Immature natural killer cell (primary cell): ENCODE measurements around the gene DYNC1H1. TPM values are rescaled to one million over a fixed set of nuclear protein-coding genes. Genes with fewer than 3 reads are reported as not detected.

Experiments used
- DNase-seq, 3 donors: peaks; one replicate each; pipeline ENCODE4 v3.0.0; 2022; ENCODE audit warnings: mixed read lengths in 1 of 3
- H3K27ac Mint-ChIP-seq, 6 donors: one replicate each; pipeline ENCODE4 v1.8.0; 2020; ENCODE audit warnings: mixed read lengths in 6 of 6, mild to moderate bottlenecking in 5 of 6, inconsistent platforms in 4 of 6, moderate library complexity in 3 of 6
- H3K27me3 Mint-ChIP-seq, 3 donors: one replicate each; pipeline ENCODE4 v1.8.0; 2020 to 2021; ENCODE audit warnings: low read depth in 3 of 3, mild to moderate bottlenecking in 3 of 3, mixed read lengths in 3 of 3, moderate library complexity in 3 of 3, inconsistent platforms in 1 of 3
- H3K36me3 Mint-ChIP-seq, 3 donors: one replicate each; pipeline ENCODE4 v1.8.0; 2020; ENCODE audit warnings: mixed read lengths in 3 of 3, inconsistent platforms in 2 of 3, mild to moderate bottlenecking in 2 of 3
- H3K4me1 Mint-ChIP-seq, 2 donors: one replicate each; pipeline ENCODE4 v1.8.0; 2020; ENCODE audit warnings: inconsistent platforms in 2 of 2, mild to moderate bottlenecking in 2 of 2, mixed read lengths in 2 of 2, moderate library complexity in 1 of 2
- H3K4me3 Mint-ChIP-seq, 5 donors: one replicate each; pipeline ENCODE4 v1.8.0; 2020; ENCODE audit warnings: mild to moderate bottlenecking in 5 of 5, mixed read lengths in 5 of 5, inconsistent platforms in 3 of 5, moderate library complexity in 3 of 5
- H3K9me3 Mint-ChIP-seq, 6 donors: one replicate each; pipeline ENCODE4 v1.8.0; 2020; ENCODE audit warnings: mild to moderate bottlenecking in 6 of 6, mixed read lengths in 6 of 6, inconsistent platforms in 4 of 6, moderate library complexity in 3 of 6
- polyA plus RNA-seq, 3 donors: library from polyadenylated mRNA; unstranded; fragments of 300-500 nt; fragmentation: Illumina TruSeq; gene quantifications; one replicate each; pipeline ENCODE4 v1.2.3, GENCODE V29; 2021

The DYNC1H1 gene
- polyA plus RNA-seq, 3 donors from 2014 or later = 15.7 to 78.5 (median 25.5) TPM

DNA sequence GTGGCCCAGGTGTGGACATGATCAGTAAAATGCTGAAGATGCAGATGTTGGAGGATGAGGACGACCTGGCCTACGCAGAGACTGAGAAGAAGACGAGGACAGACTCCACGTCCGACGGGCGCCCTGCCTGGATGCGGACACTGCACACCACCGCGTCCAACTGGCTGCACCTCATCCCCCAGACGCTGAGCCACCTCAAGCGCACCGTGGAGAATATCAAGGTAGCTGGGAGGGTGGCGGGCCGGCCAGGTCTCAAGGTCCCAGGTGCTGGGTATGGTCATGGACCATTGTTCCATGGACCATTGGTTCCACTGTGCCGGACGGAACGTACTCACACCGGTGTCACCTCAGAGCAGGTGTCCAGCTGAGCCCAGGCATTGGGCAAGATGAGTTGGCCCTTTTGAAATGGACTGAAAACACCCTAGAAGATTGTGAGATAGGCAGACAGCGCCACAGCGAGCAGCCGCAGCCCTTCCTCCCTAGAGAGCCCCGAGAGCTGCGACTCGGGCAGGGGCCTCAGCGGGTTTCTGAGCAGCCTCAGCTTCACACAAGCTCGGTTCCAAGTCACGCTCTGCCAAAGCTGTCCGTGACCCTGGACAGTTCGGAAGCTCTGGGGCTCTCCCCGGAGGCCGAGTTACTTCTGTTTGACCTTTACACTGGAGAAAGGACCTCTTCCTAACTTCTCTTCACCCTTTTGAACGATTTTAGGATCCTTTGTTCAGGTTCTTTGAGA lies 83.6 kb downstream of the DYNC1H1 start:
- peak overlapping the region in 2 of 6 donors; percentile 24 to 71 for H3K27ac Mint-ChIP-seq

DNA sequence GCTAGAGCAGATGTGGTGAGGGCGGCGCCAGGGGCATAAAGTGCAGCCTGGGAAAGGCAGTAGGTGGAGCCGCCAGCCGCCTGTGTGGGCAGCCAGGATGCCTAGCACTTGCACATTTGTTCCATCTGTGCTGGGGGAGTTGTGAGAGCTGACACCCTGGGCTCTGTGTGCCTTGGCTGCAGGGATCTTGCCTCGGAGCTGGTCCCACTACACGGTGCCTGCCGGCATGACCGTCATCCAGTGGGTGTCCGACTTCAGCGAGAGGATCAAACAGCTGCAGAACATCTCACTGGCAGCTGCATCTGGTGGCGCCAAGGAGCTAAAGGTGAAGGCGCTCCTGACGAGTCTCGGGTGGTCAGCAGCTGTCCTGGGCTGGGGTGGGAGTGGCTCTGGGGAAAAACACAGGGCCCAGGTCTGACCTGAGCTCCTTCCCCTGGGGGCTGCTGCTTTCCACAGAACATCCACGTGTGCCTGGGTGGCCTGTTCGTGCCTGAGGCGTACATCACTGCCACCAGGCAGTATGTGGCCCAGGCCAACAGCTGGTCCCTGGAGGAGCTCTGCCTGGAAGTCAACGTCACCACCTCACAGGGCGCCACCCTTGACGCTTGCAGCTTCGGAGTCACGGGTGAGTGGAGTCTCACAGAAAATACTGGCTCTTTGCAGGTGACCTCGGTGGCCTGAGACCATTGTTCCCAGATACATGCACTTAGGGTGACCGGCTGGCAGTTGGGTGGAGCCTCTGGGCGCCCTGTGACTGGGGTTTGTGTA lies 85.1 kb downstream of the DYNC1H1 start:
- no peak for DNase-seq
- Mint-ChIP-seq H3K27me3 (peaks cover 0 to 6% (median 1%) of the 10 kb centered on the region in 3 donors), H3K36me3 (peaks cover 6 to 33% (median 12%) of the 10 kb centered on the region in 3 donors), H3K9me3 (no peaks in the 10 kb centered on the region), H3K4me1 (no peaks in the 10 kb centered on the region), H3K27ac (peak overlapping the region in 1 of 6 donors; percentile 13), H3K4me3 (no peak overlapping the region)

More for the DNA sequence above, 83.6 kb downstream of the DYNC1H1 start:
- Mint-ChIP-seq H3K4me3 (no peak overlapping the region), H3K27me3 (peaks cover under 1 to 7% (median 2%) of the 10 kb centered on the region in 3 donors), H3K4me1 (no peaks in the 10 kb centered on the region), H3K9me3 (no peaks in the 10 kb centered on the region), H3K36me3 (peaks cover 6 to 45% (median 19%) of the 10 kb centered on the region in 3 donors)
- no peak for DNase-seq

DNA sequence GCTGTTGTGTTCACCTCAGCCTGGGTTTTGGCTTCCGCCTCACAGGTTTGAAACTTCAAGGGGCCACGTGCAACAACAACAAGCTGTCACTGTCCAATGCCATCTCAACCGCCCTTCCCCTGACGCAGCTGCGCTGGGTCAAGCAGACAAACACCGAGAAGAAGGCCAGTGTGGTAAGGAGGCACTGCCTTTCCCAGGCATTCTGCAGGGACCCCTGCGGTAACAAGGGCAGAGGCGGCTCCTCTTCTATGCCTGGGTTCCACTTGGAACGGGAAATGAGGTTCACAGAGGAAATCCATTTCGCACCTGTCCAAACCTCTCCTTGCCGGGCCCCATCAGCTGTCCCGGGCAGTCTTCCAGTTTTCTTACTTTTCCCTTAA lies 85.6 kb downstream of the DYNC1H1 start:
- no peak for DNase-seq
- H3K27me3 Mint-ChIP-seq = peaks cover 0 to 1% (median 1%) of the 10 kb centered on the region in 3 donors
- H3K4me3 Mint-ChIP-seq = no peak overlapping the region
- peaks cover 6 to 29% (median 12%) of the 10 kb centered on the region in 3 donors for H3K36me3 Mint-ChIP-seq
- peak overlapping the region in 3 of 6 donors; percentile 13 to 53 (median 40) for H3K27ac Mint-ChIP-seq
- H3K9me3 Mint-ChIP-seq = no peaks in the 10 kb centered on the region
- no peaks in the 10 kb centered on the region for H3K4me1 Mint-ChIP-seq

DNA sequence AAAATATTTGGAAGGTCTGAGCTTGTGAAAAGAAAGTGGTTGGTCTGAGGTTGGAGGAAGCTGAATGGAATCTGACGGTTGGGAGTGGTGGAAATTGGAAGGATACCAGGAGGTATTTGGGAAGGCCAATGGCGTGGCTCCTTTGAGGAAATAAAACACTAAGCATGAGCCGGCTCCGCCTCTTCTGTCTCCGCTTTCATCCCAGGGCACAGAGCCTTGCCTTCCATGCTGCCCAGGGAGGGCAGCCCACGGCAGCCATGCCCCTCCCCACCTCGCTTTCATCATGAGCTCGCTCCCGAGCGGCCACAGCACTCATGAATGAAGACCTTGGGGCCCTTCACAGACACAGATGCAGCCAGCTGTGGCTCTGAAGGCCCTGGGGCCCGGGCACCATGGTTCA lies 86.3 kb downstream of the DYNC1H1 start:
- no peak overlapping the region for H3K4me3 Mint-ChIP-seq
- peaks cover 6 to 28% (median 12%) of the 10 kb centered on the region in 3 donors for H3K36me3 Mint-ChIP-seq
- peaks cover 0 to 1% (median 1%) of the 10 kb centered on the region in 3 donors for H3K27me3 Mint-ChIP-seq
- peak overlapping the region in 1 of 6 donors; percentile 40 for H3K27ac Mint-ChIP-seq
- DNase-seq = no peak
- H3K4me1 Mint-ChIP-seq = no peaks in the 10 kb centered on the region
- no peaks in the 10 kb centered on the region for H3K9me3 Mint-ChIP-seq

DNA sequence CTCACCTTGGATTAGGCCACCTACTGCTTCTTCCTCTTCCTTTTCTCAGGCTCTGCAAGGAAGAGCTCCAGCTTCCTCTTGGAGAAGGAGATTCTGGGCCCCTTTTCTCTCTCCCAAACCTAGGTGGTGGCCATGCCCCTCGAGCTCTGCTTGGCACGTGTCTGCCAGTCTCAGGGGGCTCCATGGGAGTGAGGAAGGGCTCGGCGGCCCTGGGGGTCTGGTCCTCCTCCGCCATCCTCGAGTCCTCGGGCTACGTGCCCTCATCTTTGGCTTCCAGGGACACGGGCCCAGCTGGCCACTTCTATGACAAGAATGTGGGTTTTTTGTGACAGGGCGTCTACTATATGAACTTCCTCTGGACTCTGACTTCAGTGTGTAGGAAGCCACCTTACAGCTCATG lies 88.1 kb downstream of the DYNC1H1 start:
- H3K4me3 Mint-ChIP-seq = no peak overlapping the region
- no peaks in the 10 kb centered on the region for H3K9me3 Mint-ChIP-seq

DNA sequence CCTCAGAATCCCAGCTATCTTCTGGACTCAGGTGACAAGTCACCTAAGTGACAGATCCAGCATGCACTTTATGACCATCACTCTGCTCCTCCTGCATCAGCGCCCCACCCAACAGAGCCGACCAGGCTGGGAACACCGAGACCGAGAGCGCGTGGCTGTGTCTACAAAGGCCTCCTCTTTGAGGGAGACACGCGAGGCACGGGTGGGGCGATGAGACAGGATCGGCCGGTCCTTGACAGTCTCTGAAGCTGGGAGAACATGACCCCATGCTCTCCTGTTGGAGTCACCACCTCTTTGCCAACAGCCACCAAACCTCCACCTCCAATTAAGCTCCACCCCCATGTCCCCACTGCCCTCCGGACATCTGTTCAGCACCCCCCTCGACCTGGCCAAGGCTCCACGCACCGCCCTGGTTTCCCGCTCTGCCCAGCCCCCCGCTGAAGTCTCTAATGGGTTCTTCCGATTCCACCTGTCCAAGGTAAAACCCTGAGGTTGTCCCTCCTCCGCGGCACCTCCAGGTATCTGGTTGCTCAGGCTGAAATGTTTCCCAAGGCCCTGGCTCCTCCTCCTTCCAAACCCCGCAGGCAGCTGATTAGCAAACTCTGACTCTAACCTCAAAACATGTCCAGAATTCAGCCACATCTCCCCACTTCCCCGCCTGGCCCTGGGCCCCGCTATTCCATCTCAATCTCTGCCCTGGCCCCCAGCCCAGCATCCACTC lies 91.0 kb downstream of the DYNC1H1 start:
- no peak overlapping the region for H3K4me3 Mint-ChIP-seq
- peak overlapping the region in 4 of 6 donors; percentile 26 to 64 (median 44) for H3K27ac Mint-ChIP-seq
- peaks cover 0 to 2% (median 0%) of the 10 kb centered on the region in 6 donors for H3K9me3 Mint-ChIP-seq
- peaks cover 24 to 28% of the 10 kb centered on the region in 2 donors for H3K4me1 Mint-ChIP-seq
- H3K36me3 Mint-ChIP-seq = peaks cover 2 to 8% (median 6%) of the 10 kb centered on the region in 3 donors
- peaks cover 4 to 5% (median 4%) of the 10 kb centered on the region in 3 donors for H3K27me3 Mint-ChIP-seq
- DNase-seq = no peak

More for the DNA sequence above, 88.1 kb downstream of the DYNC1H1 start:
- Mint-ChIP-seq H3K27me3 (peaks cover 2 to 4% (median 2%) of the 10 kb centered on the region in 3 donors), H3K4me1 (peaks cover 13 to 14% of the 10 kb centered on the region in 2 donors), H3K36me3 (peaks cover 6 to 26% (median 12%) of the 10 kb centered on the region in 3 donors), H3K27ac (no peak overlapping the region)
- DNase-seq = no peak

DNA sequence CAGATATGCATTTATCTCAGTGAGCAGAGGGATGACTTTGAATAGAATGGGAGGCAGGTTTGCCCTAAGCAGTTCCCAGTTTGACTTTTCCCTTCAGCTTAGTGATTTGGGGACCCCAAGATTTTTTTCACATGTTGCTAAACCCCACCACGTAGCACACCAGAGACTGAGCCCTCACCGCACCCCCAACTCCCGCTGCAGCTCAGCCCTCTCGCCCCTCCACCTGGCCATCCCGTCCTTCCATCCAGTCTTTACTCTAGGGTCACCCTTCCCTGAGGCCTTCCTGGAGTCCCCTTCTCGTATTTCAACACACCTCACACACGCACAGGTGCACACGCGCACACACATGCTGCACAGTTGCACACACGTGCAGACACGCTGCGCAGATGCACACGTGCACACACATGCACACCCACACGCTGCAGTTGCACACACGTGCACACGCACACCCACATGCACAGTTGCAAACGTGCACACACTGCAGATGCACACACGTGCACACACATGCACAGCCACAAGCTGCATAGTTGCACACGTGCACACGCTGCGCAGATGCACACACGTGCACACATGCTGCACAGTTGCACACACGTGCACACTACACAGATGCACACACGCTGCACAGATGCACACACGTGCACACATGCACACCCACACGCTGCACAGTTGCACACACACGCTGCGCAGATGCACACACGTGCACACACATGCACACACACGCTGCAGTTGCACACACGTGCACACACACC lies 92.5 kb downstream of the DYNC1H1 start:
- H3K27ac Mint-ChIP-seq = peak overlapping the region in 3 of 6 donors; percentile 75 to 87 (median 77)
- no peak for DNase-seq
- peaks cover 24 to 29% of the 10 kb centered on the region in 2 donors for H3K4me1 Mint-ChIP-seq
- peaks cover 0 to 2% (median 0%) of the 10 kb centered on the region in 6 donors for H3K9me3 Mint-ChIP-seq
- H3K4me3 Mint-ChIP-seq = peak overlapping the region in 2 of 5 donors; percentile 85 to 86
- H3K36me3 Mint-ChIP-seq = peaks cover 0 to 5% (median 2%) of the 10 kb centered on the region in 3 donors
- H3K27me3 Mint-ChIP-seq = peaks cover 4 to 5% (median 4%) of the 10 kb centered on the region in 3 donors

DNA sequence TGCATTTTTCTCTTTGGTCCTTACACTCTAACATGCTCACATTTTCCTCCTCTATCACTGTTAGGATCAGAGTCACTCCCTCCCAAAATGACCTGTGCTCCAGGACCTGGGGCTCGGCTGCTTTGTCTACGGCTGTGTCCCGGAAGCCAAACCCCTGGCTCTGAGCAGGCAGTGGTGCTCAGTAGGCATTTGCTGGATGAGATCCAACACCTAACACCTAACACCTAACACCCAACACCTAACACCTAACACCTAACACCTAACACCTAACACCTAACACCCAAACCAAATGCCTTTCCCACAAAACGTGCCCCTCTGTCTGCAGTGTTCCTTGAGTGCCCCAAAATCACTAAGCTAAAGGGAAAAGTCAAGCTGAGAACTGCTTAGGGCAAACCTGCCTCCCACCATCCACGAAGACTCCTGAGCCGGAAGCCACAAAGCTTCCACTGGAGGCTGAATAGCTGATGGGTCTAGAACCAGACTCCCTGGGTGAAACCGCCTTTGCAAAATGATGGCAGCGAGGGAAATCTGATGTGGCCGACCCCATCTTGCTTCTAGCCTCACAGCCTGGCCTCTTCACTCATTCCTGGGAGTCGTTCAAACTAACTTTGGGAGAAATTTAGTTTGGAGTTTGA lies 93.2 kb downstream of the DYNC1H1 start:
- Mint-ChIP-seq H3K4me1 (peaks cover 24 to 30% of the 10 kb centered on the region in 2 donors), H3K36me3 (peaks cover 0 to 3% (median 0%) of the 10 kb centered on the region in 3 donors), H3K27me3 (peaks cover 4 to 5% (median 4%) of the 10 kb centered on the region in 3 donors), H3K27ac (peak overlapping the region; percentile 22 to 87 (median 78)), H3K4me3 (peak overlapping the region; percentile 67 to 88 (median 85)), H3K9me3 (peaks cover 0 to 2% (median 0%) of the 10 kb centered on the region in 6 donors)
- DNase-seq = peak; percentile 59 to 62 (median 62)

DNA sequence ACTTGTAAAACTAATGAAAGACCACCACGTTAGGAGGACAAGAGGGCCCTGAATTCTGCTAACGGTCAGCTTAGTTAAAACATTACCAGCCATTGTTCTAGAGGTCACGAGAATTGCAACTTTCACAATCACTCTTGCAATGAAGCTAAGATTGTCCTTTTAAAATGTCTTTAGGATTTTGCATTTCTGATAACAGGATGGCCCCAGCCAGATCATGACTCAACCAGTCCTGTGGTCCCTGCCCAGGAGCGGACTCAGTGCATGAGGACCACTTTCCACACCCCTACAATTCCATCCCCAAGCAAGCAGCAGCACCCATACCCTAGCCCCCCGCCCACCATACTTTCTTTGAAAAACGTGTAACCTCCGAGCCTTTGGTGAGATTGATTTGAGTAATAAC lies 93.8 kb downstream of the DYNC1H1 start:
- peaks cover 0 to 2% (median 0%) of the 10 kb centered on the region in 6 donors for H3K9me3 Mint-ChIP-seq
- no peaks in the 10 kb centered on the region for H3K36me3 Mint-ChIP-seq
- peak overlapping the region in 2 of 6 donors; percentile 24 to 77 for H3K27ac Mint-ChIP-seq
- peak overlapping the region in 4 of 5 donors; percentile 27 to 86 (median 80) for H3K4me3 Mint-ChIP-seq
- peaks cover 2 to 5% (median 4%) of the 10 kb centered on the region in 3 donors for H3K27me3 Mint-ChIP-seq
- no peak for DNase-seq
- H3K4me1 Mint-ChIP-seq = peaks cover 24 to 30% of the 10 kb centered on the region in 2 donors

DNA sequence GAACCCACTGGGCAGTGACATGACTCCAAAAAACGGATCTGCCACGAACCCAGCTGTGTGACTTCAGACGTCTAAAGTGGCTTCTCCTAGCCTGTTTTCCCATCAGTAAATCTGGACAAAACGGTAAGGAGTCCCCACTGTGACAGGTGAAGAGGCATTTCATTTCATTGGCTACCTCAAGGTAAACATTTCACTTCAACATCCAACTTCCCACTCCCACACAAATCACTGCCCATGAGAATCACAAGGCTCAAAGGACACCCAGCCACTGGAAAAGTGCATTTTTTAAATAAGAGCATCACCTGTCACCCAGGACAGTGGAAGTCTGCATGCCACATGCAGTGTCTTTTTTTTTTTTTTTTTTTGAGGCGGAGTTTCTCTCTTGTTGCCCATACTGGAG lies 94.6 kb downstream of the DYNC1H1 start:
- H3K4me3 Mint-ChIP-seq = peak overlapping the region in 1 of 5 donors; percentile 7
- peaks cover 0 to 2% (median 0%) of the 10 kb centered on the region in 6 donors for H3K9me3 Mint-ChIP-seq
- DNase-seq = no peak
- H3K27ac Mint-ChIP-seq = no peak overlapping the region
- peaks cover 2 to 5% (median 4%) of the 10 kb centered on the region in 3 donors for H3K27me3 Mint-ChIP-seq
- H3K4me1 Mint-ChIP-seq = peaks cover 24 to 30% of the 10 kb centered on the region in 2 donors
- no peaks in the 10 kb centered on the region for H3K36me3 Mint-ChIP-seq

DNA sequence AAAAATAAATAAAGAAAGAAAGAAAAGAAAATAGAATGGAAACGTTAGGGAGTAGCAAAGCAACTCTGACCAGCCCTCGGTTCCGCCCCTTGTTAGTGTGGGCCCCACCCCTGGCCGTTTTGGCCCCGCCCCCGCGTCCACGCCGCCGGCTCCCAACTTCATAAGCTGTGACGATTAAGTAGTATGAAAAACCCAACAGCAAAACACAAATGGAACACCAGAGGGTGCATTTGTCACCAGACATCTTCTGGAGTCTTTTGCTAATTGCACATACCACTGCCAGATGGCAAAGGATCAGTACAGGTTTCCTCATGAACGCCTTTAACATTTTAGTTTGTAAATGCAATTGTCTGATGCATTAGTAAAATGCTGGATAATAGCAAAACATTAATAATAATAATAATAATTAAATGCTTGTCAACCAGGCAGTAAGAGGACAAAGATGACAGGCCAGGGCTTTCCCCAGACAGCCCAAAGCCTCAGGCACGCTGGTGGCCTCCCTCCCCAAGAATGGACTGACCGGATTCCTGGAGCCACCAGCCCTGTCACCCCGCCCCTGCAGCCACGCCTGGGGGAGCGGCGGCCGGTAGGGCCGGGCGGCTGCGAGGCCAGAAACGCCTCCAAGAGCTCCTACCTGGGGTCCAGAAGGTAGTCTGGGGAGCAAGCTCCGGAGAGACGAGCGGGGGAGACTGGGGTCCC lies 98.9 kb downstream of the DYNC1H1 start:
- H3K4me3 Mint-ChIP-seq = no peak overlapping the region
- H3K9me3 Mint-ChIP-seq = no peaks in the 10 kb centered on the region
- H3K27ac Mint-ChIP-seq = no peak overlapping the region
- H3K4me1 Mint-ChIP-seq = peaks cover 2 to 10% of the 10 kb centered on the region in 2 donors
- DNase-seq = peak; percentile 66 to 76 (median 66)
- no peaks in the 10 kb centered on the region for H3K27me3 Mint-ChIP-seq
- no peaks in the 10 kb centered on the region for H3K36me3 Mint-ChIP-seq
